NCI-H1930 (cell line): ENCODE data around the gene CPNE8.

Experiments
- DNase-seq, 2 experiments: peaks; one replicate each; lab custom pipeline; 2025; lab: John Stamatoyannopoulos, UW

CPNE8 gene

GRCh38 chr12:38895446-38895845 is 9.9 kb downstream of the CPNE8 start:
- no peak for DNase-seq

GRCh38 chr12:38892976-38893375 is 12.4 kb downstream of the CPNE8 start:
- DNase-seq = no peak

GRCh38 chr12:38892087-38892786 is 13.2 kb downstream of the CPNE8 start:
- DNase-seq = no peak

GRCh38 chr12:38890102-38890855 is 15.1 kb downstream of the CPNE8 start:
- no peak for DNase-seq

GRCh38 chr12:38889297-38889815 is 16.0 kb downstream of the CPNE8 start:
- DNase-seq = no peak

GRCh38 chr12:38887770-38888169 is 17.6 kb downstream of the CPNE8 start:
- no peak for DNase-seq

- no peak for DNase-seq
These were observed 18.5 kb downstream of the CPNE8 start for GRCh38 chr12:38886931-38887330.

GRCh38 chr12:38886064-38886463 is 19.3 kb downstream of the CPNE8 start:
- DNase-seq = no peak

GRCh38 chr12:38884666-38885065 is 20.7 kb downstream of the CPNE8 start:
- DNase-seq = no peak

- no peak for DNase-seq
These were observed 21.7 kb downstream of the CPNE8 start for GRCh38 chr12:38883629-38884134.

- no peak for DNase-seq
These were observed 25.1 kb downstream of the CPNE8 start for GRCh38 chr12:38880288-38880687.

GRCh38 chr12:38878986-38879385 is 26.4 kb downstream of the CPNE8 start:
- no peak for DNase-seq

GRCh38 chr12:38878333-38878705 is 27.1 kb downstream of the CPNE8 start:
- no peak for DNase-seq

- no peak for DNase-seq
These were observed 29.7 kb downstream of the CPNE8 start for GRCh38 chr12:38875586-38876228.

GRCh38 chr12:38872561-38872960 is 32.8 kb downstream of the CPNE8 start:
- DNase-seq = no peak

GRCh38 chr12:38872156-38872555 is 33.2 kb downstream of the CPNE8 start:
- no peak for DNase-seq

- DNase-seq = no peak
These were observed 36.4 kb downstream of the CPNE8 start for GRCh38 chr12:38869036-38869435.

- no peak for DNase-seq
These were observed 54.9 kb downstream of the CPNE8 start for GRCh38 chr12:38850461-38850860.

GRCh38 chr12:38847247-38847646 is 58.1 kb downstream of the CPNE8 start:
- no peak for DNase-seq

- no peak for DNase-seq
These were observed 61.1 kb downstream of the CPNE8 start for GRCh38 chr12:38844267-38844666.

GRCh38 chr12:38838056-38838850 is 67.1 kb downstream of the CPNE8 start:
- no peak for DNase-seq

GRCh38 chr12:38831715-38832114 is 73.7 kb downstream of the CPNE8 start:
- DNase-seq = no peak
